Smooth muscle cell of the umbilical artery (primary cell): Measurements from ENCODE around the gene GRM4. TPM values are rescaled to one million over a fixed set of nuclear protein-coding genes. Genes with fewer than 3 reads are reported as not detected.

ENCODE experiments used
- total RNA-seq: library from RNA; depleted of rRNA; stranded (reverse); fragments of >200 nt; gene quantifications from 2 replicates; pipeline ENCODE4 v1.2.3, GENCODE V29; 2014

Gene GRM4
- 0.23 and 0.30 TPM in 2 replicates for total RNA-seq

DNA sequence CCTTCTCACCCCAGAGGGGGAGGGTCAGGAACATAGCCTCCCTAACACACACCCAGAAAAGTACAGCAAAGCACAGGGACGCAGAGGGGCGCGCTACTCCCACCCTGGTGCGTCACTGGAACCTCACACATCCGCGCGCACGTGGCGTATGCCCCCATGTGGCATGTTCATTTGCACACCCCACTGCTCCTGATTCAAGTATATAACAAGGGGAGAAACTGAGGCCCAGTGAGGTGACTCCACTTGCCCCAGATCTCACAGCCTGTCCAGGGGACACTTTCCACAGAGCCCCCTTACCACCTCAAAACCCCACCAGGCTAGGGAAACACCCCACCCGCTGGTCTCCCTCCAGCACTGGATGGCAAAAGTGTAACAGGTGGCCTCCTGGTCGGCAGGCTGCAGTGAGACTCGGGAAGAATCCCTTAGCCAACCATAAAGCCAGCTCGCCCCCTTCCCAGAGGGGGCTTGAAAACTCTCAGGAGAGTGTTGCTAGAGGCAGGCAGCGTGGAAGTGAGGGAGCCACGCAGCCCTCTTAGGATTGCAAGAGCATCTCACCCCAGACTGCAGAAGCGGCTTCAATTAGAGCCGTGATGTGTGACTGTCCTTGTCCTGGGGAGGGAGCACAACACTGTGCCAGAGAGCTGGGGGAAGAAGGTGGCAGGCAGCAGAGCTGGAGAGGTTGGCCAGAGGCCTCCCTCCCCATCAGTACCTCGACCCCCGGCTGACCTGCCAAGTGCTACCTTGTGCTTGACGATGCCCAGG, at the start of gene GRM4:
Gene GRM4, minus strand, starts transcription at position 67 of the 762 bp plus-strand sequence. CDS start 12,591 bp downstream, outside the sequence.

Other genes starting within 250 kb of the GRM4 start
- gene HMGA1, start 90.8 kb upstream of the GRM4 start, total RNA-seq: 73.6 and 257 TPM in 2 replicates
- gene SMIM29, start 102.9 kb upstream of the GRM4 start, total RNA-seq: 28.6 and 36.2 TPM in 2 replicates
- gene NUDT3, start 246.6 kb upstream of the GRM4 start, total RNA-seq: 13.1 and 16.1 TPM in 2 replicates